ENCODE measurements around the gene RNF113B.

The RNF113B gene

GRCh38 chr13:98129059-98129746, 47.9 kb downstream of the RNF113B start:
- H3K36me3 ChIP-seq (ENCODE audit: low read depth): no peaks in the 10 kb centered on the region
- H3K4me3 ChIP-seq (ENCODE audit: severe bottlenecking): no peak overlapping the region
- no peaks in the 10 kb centered on the region for H3K27me3 ChIP-seq (ENCODE audit: insufficient read depth, poor library complexity, severe bottlenecking)
- ATAC-seq (ENCODE audit: low read depth): peak; percentile 76
- no peaks in the 10 kb centered on the region for H3K4me1 ChIP-seq (ENCODE audit: insufficient read depth, poor library complexity, severe bottlenecking)
- no peak for TF ChIP-seq CTCF (IDR thresholded peaks at IDR 0.05; ENCODE audit: poor library complexity, severe bottlenecking)
- no peak for DNase-seq (ENCODE audit: low spot score)
- H3K27ac ChIP-seq (ENCODE audit: poor library complexity, severe bottlenecking): no peak overlapping the region
- H3K9me3 ChIP-seq (ENCODE audit: severe bottlenecking): no peaks in the 10 kb centered on the region
